Tibial nerve (tissue), 4 donors: Measurements from ENCODE around the gene TNK2.
"Not testable (repeated sequence)": the region's sequence is repeated elsewhere in the genome, so short reads cannot be mapped to it uniquely, and the experiment has no call there.

Experiments
- EP300 ChIP-seq, 2 donors: sonication (generic); formaldehyde crosslinking; IDR thresholded peaks; one replicate each; pipeline ENCODE4 v1.6.1; 2017; ENCODE audit warnings: antibody characterized with exemption in 2 of 2, mild to moderate bottlenecking in 1 of 2
- POLR2A ChIP-seq, 2 donors: fragments of 450-650 bp; IDR thresholded peaks; one replicate each; pipeline ENCODE4 v1.6.1; 2017; ENCODE audit warnings: antibody characterized with exemption in 2 of 2, mild to moderate bottlenecking in 2 of 2, moderate library complexity in 2 of 2
- TF ChIP-seq, protein P1 (sequence below), 5 experiments: fragments of 200-600 bp in 3 of 5; fragments of 450-650 bp in 2 of 5; sonication (generic) in 3 of 5; IDR thresholded peaks; one replicate each; pipeline ENCODE4 v1.5.1; 2016 to 2019; ENCODE audit warnings: antibody characterized with exemption in 5 of 5, mild to moderate bottlenecking in 3 of 5, moderate library complexity in 2 of 5

DNA sequence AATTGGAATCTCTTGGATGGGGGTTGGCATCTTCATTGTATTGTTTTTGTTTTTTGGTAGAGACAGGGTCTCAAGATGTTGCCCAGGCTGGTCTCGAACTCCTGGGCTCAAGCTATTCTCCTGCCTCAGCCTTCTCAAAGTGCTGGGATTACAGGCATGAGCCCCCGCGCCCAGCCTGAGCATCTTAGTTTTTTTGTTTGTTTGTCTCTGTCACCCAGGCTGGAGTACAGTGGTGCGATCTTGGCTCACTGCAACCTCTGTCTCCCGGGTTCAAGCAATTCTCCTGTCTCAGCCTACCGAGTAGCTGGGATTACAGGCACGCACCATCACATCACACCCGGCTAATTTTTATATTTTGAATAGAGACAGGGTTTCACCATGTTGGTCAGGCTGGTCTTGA is 5.8 kb upstream of the TNK2 start:
- TF ChIP-seq, protein P1, sequence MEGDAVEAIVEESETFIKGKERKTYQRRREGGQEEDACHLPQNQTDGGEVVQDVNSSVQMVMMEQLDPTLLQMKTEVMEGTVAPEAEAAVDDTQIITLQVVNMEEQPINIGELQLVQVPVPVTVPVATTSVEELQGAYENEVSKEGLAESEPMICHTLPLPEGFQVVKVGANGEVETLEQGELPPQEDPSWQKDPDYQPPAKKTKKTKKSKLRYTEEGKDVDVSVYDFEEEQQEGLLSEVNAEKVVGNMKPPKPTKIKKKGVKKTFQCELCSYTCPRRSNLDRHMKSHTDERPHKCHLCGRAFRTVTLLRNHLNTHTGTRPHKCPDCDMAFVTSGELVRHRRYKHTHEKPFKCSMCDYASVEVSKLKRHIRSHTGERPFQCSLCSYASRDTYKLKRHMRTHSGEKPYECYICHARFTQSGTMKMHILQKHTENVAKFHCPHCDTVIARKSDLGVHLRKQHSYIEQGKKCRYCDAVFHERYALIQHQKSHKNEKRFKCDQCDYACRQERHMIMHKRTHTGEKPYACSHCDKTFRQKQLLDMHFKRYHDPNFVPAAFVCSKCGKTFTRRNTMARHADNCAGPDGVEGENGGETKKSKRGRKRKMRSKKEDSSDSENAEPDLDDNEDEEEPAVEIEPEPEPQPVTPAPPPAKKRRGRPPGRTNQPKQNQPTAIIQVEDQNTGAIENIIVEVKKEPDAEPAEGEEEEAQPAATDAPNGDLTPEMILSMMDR (IDR thresholded peaks at IDR 0.05): not testable (repeated sequence)
- TF ChIP-seq EP300, POLR2A (IDR thresholded peaks at IDR 0.05): not testable (repeated sequence)
